ENCODE measurements around the gene GPR32.
"Not testable (repeated sequence)": the region's sequence is repeated elsewhere in the genome, so short reads cannot be mapped to it uniquely, and the experiment has no call there.

GPR32 gene, protein sequence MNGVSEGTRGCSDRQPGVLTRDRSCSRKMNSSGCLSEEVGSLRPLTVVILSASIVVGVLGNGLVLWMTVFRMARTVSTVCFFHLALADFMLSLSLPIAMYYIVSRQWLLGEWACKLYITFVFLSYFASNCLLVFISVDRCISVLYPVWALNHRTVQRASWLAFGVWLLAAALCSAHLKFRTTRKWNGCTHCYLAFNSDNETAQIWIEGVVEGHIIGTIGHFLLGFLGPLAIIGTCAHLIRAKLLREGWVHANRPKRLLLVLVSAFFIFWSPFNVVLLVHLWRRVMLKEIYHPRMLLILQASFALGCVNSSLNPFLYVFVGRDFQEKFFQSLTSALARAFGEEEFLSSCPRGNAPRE

DNA sequence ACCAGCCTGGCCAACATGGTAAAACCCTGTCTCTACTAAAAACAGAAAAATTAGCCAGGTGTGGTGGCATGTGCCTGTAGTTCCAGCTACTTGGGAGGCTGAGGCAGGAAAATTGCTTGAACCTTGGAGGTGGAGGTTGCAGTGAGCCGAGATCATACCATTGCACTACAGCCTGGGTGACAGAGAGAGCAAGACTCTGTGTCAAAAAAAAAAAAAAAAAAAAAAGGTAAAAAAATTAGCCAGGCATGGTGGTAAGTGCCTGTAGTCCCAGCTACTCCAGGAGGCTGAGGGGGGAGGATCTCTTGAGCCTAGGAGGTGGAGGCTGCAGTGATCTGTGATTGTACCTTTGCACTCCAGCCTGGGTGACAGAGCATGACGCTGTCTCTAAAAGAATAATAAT, at the start of gene GPR32:
Gene GPR32, plus strand, starts transcription at position 301 of the 400 bp plus-strand sequence. CDS start 137 bp downstream, outside the sequence.
- not testable (repeated sequence) for DNase-seq

DNA sequence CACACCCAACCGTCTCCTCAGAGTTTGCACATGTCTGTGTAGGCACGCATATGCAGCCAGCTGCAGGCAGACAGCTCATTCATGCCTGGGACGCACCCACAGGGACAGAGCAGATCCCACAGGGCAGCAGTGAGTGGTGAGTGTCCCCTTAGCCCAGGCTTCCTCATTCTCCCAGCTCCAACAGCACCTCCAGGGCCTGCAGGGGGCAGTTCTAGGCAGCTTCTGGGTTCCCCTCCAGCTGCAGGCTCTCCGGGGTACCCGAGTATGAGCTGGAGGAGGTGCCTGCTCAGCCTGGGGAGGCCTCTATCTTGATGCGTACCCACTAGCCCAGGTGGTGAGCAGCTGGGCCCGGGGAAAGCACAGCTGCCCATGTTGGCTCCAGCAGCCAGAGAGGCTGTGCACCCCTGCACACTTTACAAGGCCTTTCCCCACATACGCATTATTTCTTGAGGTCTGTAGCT, 49.3 kb upstream of the GPR32 start:
- DNase-seq: no peak

DNA sequence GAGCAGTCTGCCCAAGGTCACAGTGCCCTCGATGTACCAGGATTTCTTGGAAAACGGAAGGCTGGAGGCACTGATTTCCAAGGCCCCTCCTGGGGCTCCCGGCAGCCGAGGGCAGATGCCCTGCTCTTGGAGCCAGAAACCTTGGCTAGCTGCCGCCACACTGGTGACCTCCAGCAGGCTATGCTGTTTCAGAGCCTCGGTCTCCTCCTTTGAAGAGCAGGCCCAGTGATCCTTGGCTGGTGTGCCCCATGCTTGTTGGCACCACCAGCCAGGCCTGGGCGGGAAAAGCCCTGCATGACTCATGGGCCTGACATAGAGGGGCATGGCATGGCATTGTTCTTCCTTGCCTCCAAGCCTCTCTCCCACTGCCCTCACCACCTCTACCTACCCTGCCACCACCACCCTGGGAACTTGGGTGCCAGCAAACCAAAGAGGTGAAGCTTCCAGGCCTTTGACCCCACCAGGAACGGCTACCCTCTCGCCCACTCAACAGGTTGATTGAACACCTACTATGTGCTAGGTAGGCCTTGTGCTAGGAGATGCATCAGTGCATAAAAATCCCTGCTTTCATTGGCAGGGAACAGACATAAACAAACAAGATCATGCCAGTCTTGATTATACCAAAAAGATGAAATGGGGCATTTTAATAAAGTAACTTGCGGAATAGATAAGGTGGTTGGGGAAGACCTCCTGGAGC, 48.7 kb upstream of the GPR32 start:
- no peak for DNase-seq

DNA sequence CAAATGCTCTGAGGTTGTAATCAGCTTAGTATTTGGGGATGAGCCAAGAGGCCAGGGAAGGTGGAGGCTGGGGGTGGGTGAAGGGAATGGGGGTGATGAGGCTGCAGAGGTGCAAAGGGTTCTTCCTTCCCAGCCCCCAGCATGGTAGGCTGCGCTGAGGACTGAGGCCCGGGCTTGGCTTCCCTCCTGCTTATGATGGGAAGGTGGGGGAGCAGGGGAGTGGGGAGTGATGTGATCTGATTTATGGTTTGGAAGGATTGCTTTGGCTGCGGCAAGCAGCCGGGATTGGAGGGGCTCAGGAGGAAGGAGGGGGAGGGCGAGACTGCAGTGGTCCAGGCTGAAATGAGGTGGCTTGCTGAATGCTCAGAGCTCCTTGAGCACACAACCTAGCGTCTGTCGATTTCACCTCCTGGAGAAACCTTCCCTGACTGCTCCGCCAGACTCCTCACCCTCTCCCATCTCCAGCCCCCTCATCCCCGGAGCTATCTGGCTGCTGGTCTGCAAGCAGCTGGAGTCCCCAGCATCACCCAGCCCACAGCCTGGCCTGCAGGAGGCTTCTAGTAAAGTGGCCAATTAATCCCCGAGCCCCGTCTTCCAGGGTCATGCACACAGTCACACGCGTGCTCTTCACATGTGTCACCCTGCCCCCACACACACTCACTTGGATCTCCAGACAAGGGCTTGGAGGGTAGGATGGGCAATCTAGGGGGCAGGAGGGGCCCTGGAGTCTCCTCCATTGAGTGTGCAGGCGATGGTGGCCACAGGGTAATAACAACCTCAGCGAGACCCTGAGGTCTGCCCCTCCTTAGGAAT, 47.9 kb upstream of the GPR32 start:
- DNase-seq: no peak

DNA sequence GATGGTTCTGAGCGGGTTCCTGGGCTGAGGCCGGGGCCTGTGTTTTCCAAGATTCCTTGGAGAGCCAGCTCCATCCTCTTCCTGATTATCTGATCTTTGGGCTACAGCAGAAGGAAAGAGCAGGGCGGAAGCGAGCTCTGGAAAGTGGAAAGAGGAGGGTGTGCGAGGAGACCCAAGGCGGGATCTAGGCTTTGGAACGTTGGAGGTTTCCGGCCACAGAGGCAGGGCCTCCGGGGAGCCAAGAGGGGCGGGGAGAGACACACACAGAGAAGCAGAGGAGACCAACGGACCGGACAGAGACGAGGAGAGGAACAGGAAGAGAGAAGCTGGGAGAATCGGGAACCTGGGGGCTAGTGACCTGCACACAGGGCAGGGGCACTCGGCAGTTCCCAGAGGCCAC, 47.2 kb upstream of the GPR32 start, which contains the start of gene CLEC11A:
Gene CLEC11A, plus strand, starts transcription at position 296 of the 400 bp plus-strand sequence. CDS start 162 bp downstream, outside the sequence.
- DNase-seq: no peak

DNA sequence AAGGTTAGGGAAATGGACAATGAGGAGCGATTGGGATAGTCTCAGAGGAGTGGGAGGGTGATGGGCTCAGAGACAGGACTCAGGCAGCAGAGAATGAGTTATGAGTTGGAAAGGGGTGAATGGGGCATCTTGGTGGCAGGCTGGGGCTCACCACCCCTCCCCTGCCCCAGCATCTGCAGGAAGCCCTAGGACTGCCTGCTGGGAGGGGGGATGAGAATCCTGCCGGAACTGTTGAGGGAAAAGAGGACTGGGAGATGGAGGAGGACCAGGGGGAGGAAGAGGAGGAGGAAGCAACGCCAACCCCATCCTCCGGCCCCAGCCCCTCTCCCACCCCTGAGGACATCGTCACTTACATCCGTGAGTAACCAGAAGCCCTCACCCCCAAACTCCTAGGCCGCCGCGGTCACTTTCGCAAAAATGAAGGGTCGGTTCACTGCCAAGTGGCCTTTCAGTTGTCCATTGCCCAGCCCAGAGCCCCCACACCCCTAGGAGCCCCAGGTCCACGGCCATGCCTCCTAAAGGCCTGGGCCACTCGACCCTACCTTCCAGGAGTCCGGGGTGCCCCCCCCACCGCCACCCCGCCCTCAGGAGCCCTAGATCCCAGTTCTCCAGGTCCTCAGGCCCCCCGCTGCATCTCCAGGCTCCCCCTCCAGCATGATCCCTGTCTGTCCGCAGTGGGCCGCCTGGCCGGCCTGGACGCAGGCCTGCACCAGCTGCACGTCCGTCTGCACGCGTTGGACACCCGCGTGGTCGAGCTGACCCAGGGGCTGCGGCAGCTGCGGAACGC, 46.3 kb upstream of the GPR32 start:
- DNase-seq: no peak

DNA sequence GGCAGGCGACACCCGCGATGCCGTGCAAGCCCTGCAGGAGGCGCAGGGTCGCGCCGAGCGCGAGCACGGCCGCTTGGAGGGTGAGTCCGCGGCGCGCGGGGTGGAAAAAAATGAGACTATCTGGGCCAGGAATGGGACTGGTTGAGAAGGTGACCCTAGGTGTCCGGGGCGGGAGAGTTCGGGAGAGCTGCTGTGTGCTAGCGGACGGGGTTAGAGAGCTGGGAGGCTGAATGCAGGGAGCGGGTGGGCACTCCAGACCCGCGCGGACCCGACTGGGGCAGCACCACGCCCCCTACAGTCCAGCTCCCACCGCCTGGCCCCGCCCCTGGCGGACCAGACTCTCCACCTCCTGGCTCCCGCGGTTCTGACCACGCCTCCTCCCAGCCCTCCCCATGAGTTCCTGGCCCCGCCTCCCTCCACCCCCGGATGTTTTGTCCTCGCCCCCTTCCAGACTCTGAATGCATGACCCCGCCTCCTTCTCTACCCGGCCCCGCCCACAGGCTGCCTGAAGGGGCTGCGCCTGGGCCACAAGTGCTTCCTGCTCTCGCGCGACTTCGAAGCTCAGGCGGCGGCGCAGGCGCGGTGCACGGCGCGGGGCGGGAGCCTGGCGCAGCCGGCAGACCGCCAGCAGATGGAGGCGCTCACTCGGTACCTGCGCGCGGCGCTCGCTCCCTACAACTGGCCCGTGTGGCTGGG, 45.6 kb upstream of the GPR32 start:
- DNase-seq: peak; percentile 84

DNA sequence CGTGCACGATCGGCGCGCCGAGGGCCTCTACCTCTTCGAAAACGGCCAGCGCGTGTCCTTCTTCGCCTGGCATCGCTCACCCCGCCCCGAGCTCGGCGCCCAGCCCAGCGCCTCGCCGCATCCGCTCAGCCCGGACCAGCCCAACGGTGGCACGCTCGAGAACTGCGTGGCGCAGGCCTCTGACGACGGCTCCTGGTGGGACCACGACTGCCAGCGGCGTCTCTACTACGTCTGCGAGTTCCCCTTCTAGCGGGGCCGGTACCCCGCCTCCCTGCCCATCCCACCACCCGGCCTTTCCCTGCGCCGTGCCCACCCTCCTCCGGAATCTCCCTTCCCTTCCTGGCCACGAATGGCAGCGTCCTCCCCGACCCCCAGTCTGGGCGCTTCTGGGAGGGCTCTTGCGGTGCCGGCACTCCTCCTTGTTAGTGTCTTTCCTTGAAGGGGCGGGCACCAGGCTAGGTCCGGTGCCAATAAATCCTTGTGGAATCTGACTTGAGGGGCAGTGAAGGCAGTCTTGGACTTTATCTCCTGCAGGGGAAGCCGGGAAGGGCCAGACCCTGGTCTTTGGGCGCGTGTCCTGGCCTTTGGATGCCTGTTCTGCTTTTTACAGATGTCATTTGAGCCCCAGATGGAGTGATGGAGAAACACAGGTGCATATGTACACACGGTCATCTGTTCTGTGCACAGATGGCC, 44.9 kb upstream of the GPR32 start:
- no peak for DNase-seq

DNA sequence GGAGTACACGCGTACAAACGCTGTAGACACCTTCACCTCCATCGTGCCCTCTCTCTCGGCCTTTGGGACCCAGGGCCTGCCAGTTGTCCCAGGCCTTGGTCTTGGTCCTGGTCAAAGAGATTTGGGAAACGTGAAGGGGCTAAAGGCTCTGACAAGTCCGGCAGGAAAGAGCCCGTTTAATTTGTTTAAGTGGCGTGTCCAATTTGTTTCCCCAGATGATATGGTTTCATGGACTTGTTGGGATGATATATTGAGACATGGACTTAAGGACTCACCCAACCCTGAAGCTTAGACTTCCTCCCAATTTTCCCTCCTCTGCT, 44.4 kb upstream of the GPR32 start:
- no peak for DNase-seq

DNA sequence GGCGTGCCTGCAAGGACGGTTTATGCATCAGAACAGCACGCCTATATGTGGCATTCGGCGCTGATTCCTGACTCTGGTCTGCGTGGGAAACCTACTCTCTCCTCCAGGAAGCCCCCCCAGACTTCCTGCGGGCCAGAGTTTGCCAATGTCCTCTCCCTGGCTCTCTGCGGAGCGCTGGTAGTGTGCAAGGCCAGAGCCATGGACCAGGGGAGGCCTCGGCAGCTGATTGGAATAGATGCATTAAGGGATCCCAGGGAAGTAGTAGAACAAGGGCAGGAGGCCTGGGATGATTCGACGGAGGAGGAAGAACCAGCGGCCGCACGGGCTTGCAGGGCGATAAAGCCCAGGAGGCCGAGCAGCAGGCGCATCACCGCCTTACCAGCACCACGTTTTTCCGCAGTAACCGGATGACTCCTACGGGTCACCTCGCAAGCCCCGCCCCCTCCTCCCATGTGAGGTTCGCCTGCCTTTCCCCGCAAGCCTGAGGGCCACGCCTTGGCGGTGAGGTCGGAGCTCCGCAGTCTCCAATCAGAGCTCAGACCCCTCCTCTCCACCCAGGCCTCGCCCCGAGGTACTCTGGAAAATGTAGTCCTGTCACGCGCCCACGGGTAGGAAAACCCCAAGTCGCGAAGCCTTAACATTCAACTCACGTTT, 42.1 kb upstream of the GPR32 start:
- no peak for DNase-seq

DNA sequence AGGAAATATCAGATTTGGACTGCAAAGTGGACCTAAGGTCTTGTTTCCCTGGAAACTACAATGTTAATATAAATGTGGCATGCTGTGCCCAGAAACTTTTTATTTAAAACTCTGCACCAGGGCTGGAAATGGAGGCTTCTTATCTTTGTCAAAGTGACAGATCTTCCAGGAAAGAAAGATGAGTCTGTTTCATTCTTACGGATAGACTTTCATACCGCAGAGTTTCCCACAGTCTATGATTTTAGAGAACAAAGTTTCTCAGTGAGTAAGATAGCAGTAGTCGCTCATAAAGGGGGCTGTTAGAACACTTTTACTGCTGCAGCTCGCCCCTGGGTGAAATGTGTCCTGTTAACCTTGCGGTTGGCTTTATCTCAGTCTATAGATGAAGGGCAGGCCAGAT, 40.4 kb upstream of the GPR32 start:
- DNase-seq: no peak

DNA sequence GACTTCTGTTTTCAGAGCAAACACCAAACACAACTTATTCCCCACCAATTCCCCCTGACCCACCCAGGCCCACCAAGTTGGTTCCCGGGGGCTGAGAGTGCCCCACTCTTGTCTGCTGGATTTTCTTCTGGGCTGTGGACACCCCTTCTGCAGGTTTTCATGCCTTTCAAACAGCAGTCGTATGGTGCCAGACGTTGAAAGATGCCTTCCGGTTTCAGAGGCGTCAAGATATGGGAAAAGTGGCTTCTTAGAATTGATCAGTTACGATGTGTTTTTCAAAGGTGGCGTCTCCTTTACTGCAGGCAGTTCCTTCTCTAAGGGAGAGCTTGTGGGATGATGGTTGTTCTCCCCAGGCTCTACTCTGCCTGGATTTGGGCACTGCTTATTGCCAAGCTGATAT, 34.4 kb upstream of the GPR32 start:
- DNase-seq: no peak

DNA sequence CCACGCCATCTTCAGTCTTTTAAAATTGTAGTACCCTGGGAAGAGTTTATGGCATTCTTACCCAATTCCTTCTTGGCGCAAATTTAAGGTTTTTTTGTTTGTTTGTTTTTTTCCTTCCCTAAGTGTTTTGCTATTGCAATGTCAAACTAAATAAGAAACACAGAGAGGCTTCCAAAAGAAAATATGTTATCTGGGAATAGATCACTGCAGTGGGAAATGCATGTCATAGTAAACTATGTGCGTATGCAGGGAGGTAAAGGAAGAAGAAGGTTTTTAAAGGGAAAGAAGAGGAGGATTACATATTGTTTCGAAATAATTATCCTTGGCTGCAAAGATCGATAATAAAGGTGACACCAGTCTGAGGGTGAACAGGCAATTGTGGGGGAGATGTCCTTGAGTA, 33.9 kb upstream of the GPR32 start:
- DNase-seq: no peak

DNA sequence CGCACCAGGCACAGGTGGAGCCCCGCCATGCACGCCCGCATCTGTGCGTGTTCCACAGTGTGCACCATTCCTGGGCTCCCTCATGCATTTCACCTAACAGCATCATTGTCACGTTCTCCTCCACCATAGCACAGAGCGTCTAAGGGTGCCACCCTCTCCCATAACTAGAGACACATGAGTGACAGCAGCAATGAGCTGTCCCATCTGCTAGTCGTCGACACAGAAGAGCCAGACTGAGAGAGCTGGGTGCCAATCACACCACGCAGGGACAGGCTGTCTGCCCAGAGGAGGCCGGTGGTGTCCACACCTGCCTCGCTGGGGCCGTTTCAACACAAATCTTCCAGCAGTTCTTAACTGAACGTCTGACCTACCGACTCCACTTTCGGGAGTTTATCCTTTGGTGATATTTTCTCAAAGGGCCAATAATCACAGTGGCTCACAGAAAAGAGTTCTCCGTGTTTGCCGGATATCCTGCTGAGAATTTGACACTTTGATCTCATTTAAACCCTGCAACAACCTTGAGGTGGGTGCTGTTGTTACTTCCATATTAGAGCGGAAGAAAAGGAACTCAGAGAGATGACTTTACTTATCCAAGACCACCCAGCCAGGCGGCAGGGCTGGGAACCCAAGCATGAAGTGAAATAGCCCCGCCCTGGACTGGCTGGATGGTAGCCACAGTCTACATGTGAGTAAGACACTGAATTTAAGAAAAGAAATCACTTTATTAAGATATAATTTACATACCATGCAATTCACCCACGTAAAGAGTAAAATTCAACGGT, 30.9 kb upstream of the GPR32 start:
- no peak for DNase-seq

DNA sequence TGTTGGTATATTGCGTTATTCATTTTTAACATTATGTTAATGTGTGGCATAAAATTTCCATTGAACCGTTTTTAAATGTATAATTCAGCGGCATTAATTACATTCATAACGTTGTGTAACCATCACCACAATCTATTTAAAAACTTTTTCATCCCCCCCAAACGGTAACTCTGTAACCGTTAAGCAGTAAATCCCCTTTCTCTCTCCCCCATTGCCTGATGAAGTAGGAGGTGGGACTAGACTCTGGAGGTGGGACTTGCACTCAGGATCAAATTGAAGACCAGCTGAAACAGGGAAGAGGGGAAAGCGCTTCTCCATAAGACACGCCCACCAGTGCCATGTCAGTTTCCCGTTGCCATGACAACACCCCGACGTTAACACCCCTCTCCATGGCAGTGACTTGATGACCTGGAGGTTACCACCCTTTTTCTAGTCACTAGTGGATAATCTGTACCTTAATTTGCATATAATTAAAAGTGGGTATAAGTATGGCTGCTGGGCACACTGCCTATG, 30.3 kb upstream of the GPR32 start:
- DNase-seq: no peak

DNA sequence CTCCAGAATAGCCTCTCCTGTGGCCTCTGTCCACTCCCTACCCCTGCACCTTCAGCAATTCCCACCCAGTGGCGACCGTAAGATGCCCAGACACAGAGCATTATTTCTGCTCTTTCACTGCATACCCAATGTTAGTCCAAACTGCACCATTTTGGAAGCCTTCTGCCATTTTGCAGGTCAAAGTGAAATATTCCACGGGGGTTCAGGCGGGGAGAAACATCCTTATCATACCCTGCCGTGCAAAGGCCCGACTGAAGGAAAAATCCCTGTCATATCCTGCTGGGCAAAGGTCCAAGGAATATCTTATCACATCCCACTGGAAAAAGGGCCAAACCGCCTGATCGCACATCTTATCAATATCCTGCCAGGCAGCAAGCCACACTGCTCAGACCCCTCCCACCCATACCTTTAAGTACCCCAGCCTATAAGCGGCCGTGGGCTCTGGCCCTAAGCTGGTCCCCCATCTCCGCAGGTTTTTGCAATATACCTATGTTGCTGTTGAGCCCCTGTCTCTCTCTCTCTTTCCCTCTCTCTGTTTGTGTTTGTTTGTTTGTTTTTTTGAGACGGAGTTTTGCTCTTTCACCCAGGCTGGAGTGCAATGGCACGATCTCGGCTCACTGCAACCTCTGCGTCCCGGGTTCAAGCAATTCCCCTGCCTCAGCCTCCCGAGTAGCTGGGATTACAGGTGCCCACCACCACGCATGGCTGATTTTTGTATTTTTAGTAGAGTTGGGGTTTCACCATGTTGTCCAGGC, 28.9 kb upstream of the GPR32 start:
- no peak for DNase-seq

DNA sequence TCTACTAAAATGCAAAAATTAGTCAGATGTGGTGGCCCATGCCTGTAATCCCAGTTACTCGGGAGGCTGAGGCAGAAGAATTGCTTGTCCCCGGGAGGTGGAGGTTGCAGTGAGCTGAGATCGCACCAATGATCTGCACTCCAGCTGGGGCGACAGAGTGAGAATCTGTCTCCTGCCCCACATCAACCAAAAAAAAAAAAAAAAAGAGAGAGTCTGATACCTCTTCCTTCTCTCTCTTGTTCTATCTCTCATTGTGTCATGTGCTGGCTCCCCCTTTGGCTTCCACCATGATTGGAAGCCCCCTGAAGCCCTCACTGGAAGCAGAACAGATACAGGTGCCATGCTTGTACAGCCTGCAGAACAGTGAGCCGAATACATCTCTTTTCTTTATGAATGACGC, 26.7 kb upstream of the GPR32 start:
- no peak for DNase-seq

DNA sequence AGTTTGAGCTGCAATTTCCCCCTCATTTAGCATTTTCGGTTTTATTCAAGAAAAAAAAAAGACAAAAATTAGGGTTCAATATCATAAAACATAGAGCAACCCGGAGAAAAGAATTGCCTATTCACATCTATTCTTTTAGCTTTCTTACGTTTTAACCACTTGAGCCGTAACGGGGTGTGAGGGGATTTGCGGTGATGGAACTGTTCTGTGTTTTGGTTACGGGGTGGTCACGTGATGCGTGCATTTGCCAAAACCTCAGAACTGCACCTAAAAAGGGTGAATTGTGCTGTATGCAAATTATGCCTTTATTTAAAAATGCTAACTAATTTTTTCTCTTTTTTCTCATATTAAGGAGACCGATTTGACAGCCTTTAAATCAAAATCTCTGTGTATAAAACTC, 25.0 kb upstream of the GPR32 start:
- no peak for DNase-seq

DNA sequence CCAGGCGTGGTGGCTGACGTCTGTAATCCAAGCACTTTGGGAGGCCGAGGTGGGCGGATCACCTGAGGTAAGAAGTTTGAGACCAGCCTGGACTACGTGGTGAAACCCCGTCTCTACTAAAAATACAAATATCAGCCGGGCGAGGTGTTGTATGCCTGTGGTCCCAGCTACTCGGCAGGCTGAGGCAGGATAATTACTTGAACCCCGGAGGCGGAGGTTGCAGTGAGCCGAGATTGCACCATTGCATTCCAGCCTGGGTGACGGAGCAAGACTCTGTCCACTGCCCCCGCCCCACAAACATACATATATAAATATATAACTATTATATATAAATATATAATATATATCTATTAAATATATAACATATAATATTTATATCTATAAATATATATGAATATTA, 23.1 kb upstream of the GPR32 start:
- DNase-seq: not testable (repeated sequence)

Measured in 8988T (cell line).